GM21515 (cell line): ENCODE measurements around the gene DNAH17.

ENCODE experiments used
- ATAC-seq: cut with Tn5 transposase; IDR thresholded peaks from one replicate; pipeline ENCODE4 v1.9.1; 2021; ENCODE audit not compliant: unreplicated experiment

Gene DNAH17

GRCh38 chr17:78499715-78500540 lies 77.3 kb downstream of the DNAH17 start:
- no peak for ATAC-seq

- ATAC-seq: no peak
Measured at GRCh38 chr17:78498848-78499247, 78.3 kb downstream of the DNAH17 start.

- ATAC-seq: no peak
Measured at GRCh38 chr17:78497115-78497540, 80.1 kb downstream of the DNAH17 start.

- no peak for ATAC-seq
Measured at GRCh38 chr17:78496311-78496710, 80.9 kb downstream of the DNAH17 start.

- no peak for ATAC-seq
Measured at GRCh38 chr17:78495634-78496033, 81.6 kb downstream of the DNAH17 start.

- ATAC-seq: no peak
Measured at GRCh38 chr17:78494696-78495330, 82.4 kb downstream of the DNAH17 start.

- no peak for ATAC-seq
Measured at GRCh38 chr17:78493853-78494695, 83.1 kb downstream of the DNAH17 start.

GRCh38 chr17:78493450-78493849 lies 83.7 kb downstream of the DNAH17 start:
- no peak for ATAC-seq

- no peak for ATAC-seq
Measured at GRCh38 chr17:78492116-78492799, 84.9 kb downstream of the DNAH17 start.

- ATAC-seq: no peak
Measured at GRCh38 chr17:78491236-78492115, 85.7 kb downstream of the DNAH17 start.

- no peak for ATAC-seq
Measured at GRCh38 chr17:78490673-78491072, 86.5 kb downstream of the DNAH17 start.

GRCh38 chr17:78490156-78490555 lies 87.0 kb downstream of the DNAH17 start:
- no peak for ATAC-seq

GRCh38 chr17:78488867-78489634 lies 88.1 kb downstream of the DNAH17 start:
- ATAC-seq: no peak

- no peak for ATAC-seq
Measured at GRCh38 chr17:78488156-78488555, 89.0 kb downstream of the DNAH17 start.

GRCh38 chr17:78486946-78487680 lies 90.1 kb downstream of the DNAH17 start:
- no peak for ATAC-seq

GRCh38 chr17:78486228-78486802 lies 90.9 kb downstream of the DNAH17 start:
- no peak for ATAC-seq

GRCh38 chr17:78485290-78486168 lies 91.7 kb downstream of the DNAH17 start:
- no peak for ATAC-seq
